ENCODE measurements around the gene MAP3K7CL.
A peak's percentile ranks its signal among the peaks of the same experiment; 100 is the strongest.

MAP3K7CL gene

GRCh38 chr21:29208682-29209059 is 78.2 kb downstream of the MAP3K7CL start:
- peaks cover 25% of the 10 kb centered on the region for H3K4me1 Mint-ChIP-seq
- no peak overlapping the region for H3K4me3 Mint-ChIP-seq
- peak overlapping the region; percentile 42 for H3K27ac Mint-ChIP-seq
- DNase-seq (no peak), ATAC-seq (no peak)
- H3K36me3 Mint-ChIP-seq (ENCODE audit: low read depth): no peaks in the 10 kb centered on the region
- peaks cover under 1% of the 10 kb centered on the region for H3K27me3 Mint-ChIP-seq
- H3K9me3 Mint-ChIP-seq: peaks cover 4% of the 10 kb centered on the region

- DNase-seq: no peak
- Mint-ChIP-seq H3K27me3 (no peaks in the 10 kb centered on the region), H3K27ac (no peak overlapping the region), H3K36me3 (ENCODE audit: low read depth) (no peaks in the 10 kb centered on the region), H3K4me3 (no peak overlapping the region), H3K4me1 (peaks cover 25% of the 10 kb centered on the region), H3K9me3 (peaks cover 4% of the 10 kb centered on the region)
- ATAC-seq: no peak
These were observed 79.3 kb downstream of the MAP3K7CL start for GRCh38 chr21:29209696-29210095.

GRCh38 chr21:29211205-29211604 is 80.8 kb downstream of the MAP3K7CL start:
- Mint-ChIP-seq H3K27ac (no peak overlapping the region), H3K36me3 (ENCODE audit: low read depth) (no peaks in the 10 kb centered on the region), H3K4me3 (no peak overlapping the region), H3K9me3 (peaks cover 4% of the 10 kb centered on the region), H3K4me1 (peaks cover 22% of the 10 kb centered on the region), H3K27me3 (no peaks in the 10 kb centered on the region)
- no peak for DNase-seq
- no peak for ATAC-seq

- ATAC-seq: no peak
These were observed 82.0 kb downstream of the MAP3K7CL start for GRCh38 chr21:29212446-29212845.

GRCh38 chr21:29213513-29214385 is 83.3 kb downstream of the MAP3K7CL start:
- no peak overlapping the region for H3K4me3 Mint-ChIP-seq
- no peaks in the 10 kb centered on the region for H3K27me3 Mint-ChIP-seq
- H3K36me3 Mint-ChIP-seq (ENCODE audit: low read depth): no peaks in the 10 kb centered on the region
- no peak overlapping the region for H3K27ac Mint-ChIP-seq
- DNase-seq: no peak
- no peak for ATAC-seq
- peaks cover 8% of the 10 kb centered on the region for H3K9me3 Mint-ChIP-seq
- H3K4me1 Mint-ChIP-seq: peaks cover 13% of the 10 kb centered on the region

More at GRCh38 chr21:29212446-29212845, 82.0 kb downstream of the MAP3K7CL start:
- H3K9me3 Mint-ChIP-seq: peaks cover 4% of the 10 kb centered on the region
- DNase-seq: no peak
- H3K4me3 Mint-ChIP-seq: no peak overlapping the region
- H3K36me3 Mint-ChIP-seq (ENCODE audit: low read depth): no peaks in the 10 kb centered on the region
- no peak overlapping the region for H3K27ac Mint-ChIP-seq
- H3K27me3 Mint-ChIP-seq: no peaks in the 10 kb centered on the region
- H3K4me1 Mint-ChIP-seq: peaks cover 22% of the 10 kb centered on the region

- H3K4me3 Mint-ChIP-seq: no peak overlapping the region
- H3K9me3 Mint-ChIP-seq: peaks cover 7% of the 10 kb centered on the region
- H3K27me3 Mint-ChIP-seq: no peaks in the 10 kb centered on the region
- H3K27ac Mint-ChIP-seq: no peak overlapping the region
- DNase-seq: no peak
- peaks cover 2% of the 10 kb centered on the region for H3K4me1 Mint-ChIP-seq
- H3K36me3 Mint-ChIP-seq (ENCODE audit: low read depth): no peaks in the 10 kb centered on the region
- ATAC-seq: no peak
These were observed 85.3 kb downstream of the MAP3K7CL start for GRCh38 chr21:29215709-29216108.

- Mint-ChIP-seq H3K27ac (no peak overlapping the region), H3K4me3 (no peak overlapping the region), H3K9me3 (peaks cover 4% of the 10 kb centered on the region), H3K27me3 (no peaks in the 10 kb centered on the region), H3K4me1 (peaks cover 2% of the 10 kb centered on the region), H3K36me3 (ENCODE audit: low read depth) (no peaks in the 10 kb centered on the region)
- ATAC-seq: no peak
- DNase-seq: no peak
These were observed 87.4 kb downstream of the MAP3K7CL start for GRCh38 chr21:29217818-29218291.

GRCh38 chr21:29218749-29219148 is 88.3 kb downstream of the MAP3K7CL start:
- ATAC-seq (no peak), DNase-seq (no peak)
- Mint-ChIP-seq H3K36me3 (ENCODE audit: low read depth) (no peaks in the 10 kb centered on the region), H3K4me3 (no peak overlapping the region), H3K27ac (no peak overlapping the region), H3K9me3 (peaks cover 4% of the 10 kb centered on the region), H3K4me1 (peaks cover 2% of the 10 kb centered on the region), H3K27me3 (no peaks in the 10 kb centered on the region)

- H3K27me3 Mint-ChIP-seq: no peaks in the 10 kb centered on the region
- H3K4me1 Mint-ChIP-seq: peaks cover 2% of the 10 kb centered on the region
- DNase-seq (no peak), ATAC-seq (no peak)
- no peak overlapping the region for H3K4me3 Mint-ChIP-seq
- no peak overlapping the region for H3K27ac Mint-ChIP-seq
- peaks cover 7% of the 10 kb centered on the region for H3K9me3 Mint-ChIP-seq
- no peaks in the 10 kb centered on the region for H3K36me3 Mint-ChIP-seq (ENCODE audit: low read depth)
These were observed 88.8 kb downstream of the MAP3K7CL start for GRCh38 chr21:29219165-29219770.

- Mint-ChIP-seq H3K4me3 (no peak overlapping the region), H3K36me3 (ENCODE audit: low read depth) (no peaks in the 10 kb centered on the region)
- ATAC-seq: no peak
These were observed 90.9 kb downstream of the MAP3K7CL start for GRCh38 chr21:29221253-29221744.

GRCh38 chr21:29224006-29224405 is 93.6 kb downstream of the MAP3K7CL start:
- H3K36me3 Mint-ChIP-seq (ENCODE audit: low read depth): no peaks in the 10 kb centered on the region
- no peak overlapping the region for H3K4me3 Mint-ChIP-seq
- no peak overlapping the region for H3K27ac Mint-ChIP-seq
- no peak for ATAC-seq
- H3K27me3 Mint-ChIP-seq: no peaks in the 10 kb centered on the region
- peaks cover 9% of the 10 kb centered on the region for H3K9me3 Mint-ChIP-seq
- DNase-seq: no peak
- H3K4me1 Mint-ChIP-seq: peaks cover 5% of the 10 kb centered on the region

More at GRCh38 chr21:29221253-29221744, 90.9 kb downstream of the MAP3K7CL start:
- peaks cover 2% of the 10 kb centered on the region for H3K4me1 Mint-ChIP-seq
- no peak for DNase-seq
- H3K9me3 Mint-ChIP-seq: peaks cover 13% of the 10 kb centered on the region
- no peaks in the 10 kb centered on the region for H3K27me3 Mint-ChIP-seq
- no peak overlapping the region for H3K27ac Mint-ChIP-seq
